IMR-90 (cell line): ENCODE data around the gene CIBAR2.

Source experiments
- POLR2A ChIP-seq: IDR thresholded peaks from 2 replicates; pipeline ENCODE4 v1.6.1; 2012; ENCODE audit warnings: mild to moderate bottlenecking, low read depth, low read length
- RFX5 ChIP-seq: IDR thresholded peaks from 2 replicates; pipeline ENCODE4 v1.8.0; 2012; ENCODE audit warnings: low read depth, mild to moderate bottlenecking, low read length, moderate library complexity
- TF ChIP-seq, protein P1 (sequence below): conservative IDR thresholded peaks from 2 replicates; pipeline ENCODE4 v1.5.1; 2012; ENCODE audit warnings: mild to moderate bottlenecking, low read depth, low read length, improper control_type of control experiment
- TF ChIP-seq, protein P2 (sequence below): fragments of 150-350 bp; IDR thresholded peaks from 2 replicates; pipeline ENCODE4 v1.6.1; 2017; ENCODE audit warnings: mild to moderate bottlenecking, antibody characterized with exemption, low read length, low read depth

DNA sequence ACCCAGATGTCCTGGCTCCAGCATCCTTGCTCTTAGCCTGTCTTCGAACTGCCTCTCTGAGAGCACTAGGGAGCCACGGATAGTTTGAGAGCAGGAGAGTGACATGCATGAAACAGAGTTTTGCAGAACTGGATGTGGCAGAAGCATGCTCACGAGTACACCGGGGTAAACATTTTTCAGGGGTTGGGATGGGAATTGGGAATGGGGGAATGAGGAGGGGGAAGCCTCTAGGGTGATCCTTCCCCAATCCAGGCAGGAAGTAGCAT is 34.2 kb upstream of the CIBAR2 start:
- TF ChIP-seq, protein P1, sequence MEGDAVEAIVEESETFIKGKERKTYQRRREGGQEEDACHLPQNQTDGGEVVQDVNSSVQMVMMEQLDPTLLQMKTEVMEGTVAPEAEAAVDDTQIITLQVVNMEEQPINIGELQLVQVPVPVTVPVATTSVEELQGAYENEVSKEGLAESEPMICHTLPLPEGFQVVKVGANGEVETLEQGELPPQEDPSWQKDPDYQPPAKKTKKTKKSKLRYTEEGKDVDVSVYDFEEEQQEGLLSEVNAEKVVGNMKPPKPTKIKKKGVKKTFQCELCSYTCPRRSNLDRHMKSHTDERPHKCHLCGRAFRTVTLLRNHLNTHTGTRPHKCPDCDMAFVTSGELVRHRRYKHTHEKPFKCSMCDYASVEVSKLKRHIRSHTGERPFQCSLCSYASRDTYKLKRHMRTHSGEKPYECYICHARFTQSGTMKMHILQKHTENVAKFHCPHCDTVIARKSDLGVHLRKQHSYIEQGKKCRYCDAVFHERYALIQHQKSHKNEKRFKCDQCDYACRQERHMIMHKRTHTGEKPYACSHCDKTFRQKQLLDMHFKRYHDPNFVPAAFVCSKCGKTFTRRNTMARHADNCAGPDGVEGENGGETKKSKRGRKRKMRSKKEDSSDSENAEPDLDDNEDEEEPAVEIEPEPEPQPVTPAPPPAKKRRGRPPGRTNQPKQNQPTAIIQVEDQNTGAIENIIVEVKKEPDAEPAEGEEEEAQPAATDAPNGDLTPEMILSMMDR = no peak
- no peak for TF ChIP-seq RFX5
- TF ChIP-seq POLR2A = no peak
- TF ChIP-seq, protein P2, sequence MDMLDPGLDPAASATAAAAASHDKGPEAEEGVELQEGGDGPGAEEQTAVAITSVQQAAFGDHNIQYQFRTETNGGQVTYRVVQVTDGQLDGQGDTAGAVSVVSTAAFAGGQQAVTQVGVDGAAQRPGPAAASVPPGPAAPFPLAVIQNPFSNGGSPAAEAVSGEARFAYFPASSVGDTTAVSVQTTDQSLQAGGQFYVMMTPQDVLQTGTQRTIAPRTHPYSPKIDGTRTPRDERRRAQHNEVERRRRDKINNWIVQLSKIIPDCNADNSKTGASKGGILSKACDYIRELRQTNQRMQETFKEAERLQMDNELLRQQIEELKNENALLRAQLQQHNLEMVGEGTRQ = no peak
